OCI-LY7 (cell line): ENCODE measurements around the gene EFCAB13.

Source experiments
- EZH2phosphoT487 ChIP-seq: fragments of 200-600 bp; sonication (generic); IDR thresholded peaks from 2 replicates; pipeline ENCODE4 v1.6.1; 2018; ENCODE audit warnings: low read depth, borderline replicate concordance, mild to moderate bottlenecking, mixed run types, antibody characterized with exemption, low read length, moderate library complexity, mixed read lengths
- TF ChIP-seq, protein P1 (sequence below): fragments of 200-600 bp; sonication (generic); conservative IDR thresholded peaks from 2 replicates; pipeline ENCODE4 v1.5.1; 2014; ENCODE audit warnings: mild to moderate bottlenecking, antibody characterized with exemption, low read length, moderate library complexity, mixed read lengths

DNA sequence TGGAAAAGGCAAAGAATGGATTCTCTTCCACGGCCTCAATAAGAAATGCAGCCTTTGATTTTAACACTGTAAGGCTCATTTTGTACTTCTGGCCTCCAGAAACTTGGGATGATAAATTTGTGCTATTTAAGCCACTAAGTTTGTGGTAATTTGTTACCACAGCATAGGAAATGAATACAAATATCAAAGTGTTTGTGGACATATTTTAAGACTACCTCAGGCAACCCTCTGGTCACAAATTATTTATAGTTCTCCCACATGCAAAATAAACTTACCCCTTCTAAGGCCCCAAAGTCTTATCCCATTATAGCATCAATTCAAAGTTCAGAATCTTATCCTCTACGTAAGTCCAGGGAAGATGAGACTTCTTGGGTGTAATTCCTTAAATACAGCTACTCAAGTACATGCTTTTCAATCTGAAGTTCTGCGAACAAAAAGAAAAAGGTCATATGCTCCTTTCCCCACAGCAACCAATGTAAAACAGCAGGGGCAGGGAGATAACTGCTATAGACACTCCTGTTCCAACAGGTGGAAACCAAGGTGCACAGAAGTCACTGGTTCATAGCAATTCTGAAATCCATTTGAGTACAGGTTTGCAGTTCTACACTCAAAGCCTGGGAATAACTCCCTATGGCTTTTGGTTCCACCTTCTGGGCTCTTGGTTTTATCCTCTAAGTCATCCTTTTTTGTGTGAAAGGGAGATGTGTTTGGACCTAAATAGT is 5.4 kb upstream of the EFCAB13 start:
- TF ChIP-seq, protein P1, sequence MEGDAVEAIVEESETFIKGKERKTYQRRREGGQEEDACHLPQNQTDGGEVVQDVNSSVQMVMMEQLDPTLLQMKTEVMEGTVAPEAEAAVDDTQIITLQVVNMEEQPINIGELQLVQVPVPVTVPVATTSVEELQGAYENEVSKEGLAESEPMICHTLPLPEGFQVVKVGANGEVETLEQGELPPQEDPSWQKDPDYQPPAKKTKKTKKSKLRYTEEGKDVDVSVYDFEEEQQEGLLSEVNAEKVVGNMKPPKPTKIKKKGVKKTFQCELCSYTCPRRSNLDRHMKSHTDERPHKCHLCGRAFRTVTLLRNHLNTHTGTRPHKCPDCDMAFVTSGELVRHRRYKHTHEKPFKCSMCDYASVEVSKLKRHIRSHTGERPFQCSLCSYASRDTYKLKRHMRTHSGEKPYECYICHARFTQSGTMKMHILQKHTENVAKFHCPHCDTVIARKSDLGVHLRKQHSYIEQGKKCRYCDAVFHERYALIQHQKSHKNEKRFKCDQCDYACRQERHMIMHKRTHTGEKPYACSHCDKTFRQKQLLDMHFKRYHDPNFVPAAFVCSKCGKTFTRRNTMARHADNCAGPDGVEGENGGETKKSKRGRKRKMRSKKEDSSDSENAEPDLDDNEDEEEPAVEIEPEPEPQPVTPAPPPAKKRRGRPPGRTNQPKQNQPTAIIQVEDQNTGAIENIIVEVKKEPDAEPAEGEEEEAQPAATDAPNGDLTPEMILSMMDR: peak; percentile 27; the same call in 1 of the 2 replicates
- TF ChIP-seq EZH2phosphoT487: no peak
